Ectodermal cell (in vitro differentiated cells): ENCODE measurements around the gene GLB1L3.
"Not testable (repeated sequence)": the region's sequence is repeated elsewhere in the genome, so short reads cannot be mapped to it uniquely, and the experiment has no call there.

Experiments used
- H3K27ac ChIP-seq: 2 replicates; pipeline ENCODE4 v1.7.0; 2013; ENCODE audit warnings: mild to moderate bottlenecking, low read depth, low read length; ENCODE audit not compliant: insufficient read depth, poor library complexity, severe bottlenecking
- H3K27me3 ChIP-seq: 2 replicates; pipeline ENCODE4 v1.7.0; 2013; ENCODE audit warnings: mild to moderate bottlenecking, low read length; ENCODE audit not compliant: insufficient read depth, control insufficient read depth, poor library complexity, severe bottlenecking
- H3K36me3 ChIP-seq: one replicate; pipeline ENCODE4 v1.7.0; 2013; ENCODE audit warnings: low read length; ENCODE audit not compliant: control insufficient read depth, insufficient read depth
- H3K4me1 ChIP-seq: one replicate; pipeline ENCODE4 v1.7.0; 2013; ENCODE audit warnings: low read length; ENCODE audit not compliant: control insufficient read depth, insufficient read depth
- H3K4me3 ChIP-seq: 2 replicates; pipeline ENCODE4 v1.7.0; 2013; ENCODE audit warnings: low read depth, low read length, control low read depth; ENCODE audit not compliant: insufficient read depth
- H3K9me3 ChIP-seq: 2 replicates; pipeline ENCODE4 v1.7.0; 2013; ENCODE audit warnings: mild to moderate bottlenecking, low read length, moderate library complexity; ENCODE audit not compliant: control insufficient read depth
- WGBS, 2 experiments: methylation state at CpG; one replicate each; pipeline ENCODE4 v1.1.7; 2013; ENCODE audit warnings: missing lambda C conversion rate in 2 of 2; 5-methylcytosine and 5-hydroxymethylcytosine counted together

GLB1L3 gene

DNA sequence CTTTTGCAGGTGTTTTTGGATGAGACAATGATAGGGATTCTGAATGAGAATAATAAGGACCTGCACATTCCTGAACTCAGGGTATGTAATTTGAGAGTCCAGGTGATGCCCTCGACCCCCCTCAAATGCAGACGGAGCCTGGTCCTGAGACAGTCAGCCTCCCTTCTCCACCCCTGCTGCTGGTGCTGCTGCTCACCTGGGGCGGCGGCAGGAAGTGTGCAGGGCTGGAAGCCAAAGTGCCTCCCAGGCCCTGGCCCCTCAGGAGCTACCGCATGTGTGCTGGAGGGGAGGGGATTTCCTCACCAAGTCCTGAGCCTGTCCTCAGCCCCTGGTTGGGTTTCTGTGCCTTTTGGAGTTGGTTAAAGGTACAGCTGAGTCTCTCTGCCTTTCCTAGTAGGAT lies 36.6 kb downstream of the GLB1L3 start:
- Histone ChIP-seq H3K36me3 (no peaks in the 10 kb centered on the region), H3K9me3 (no peaks in the 10 kb centered on the region), H3K27me3 (no peaks in the 10 kb centered on the region), H3K4me3 (no peak overlapping the region), H3K27ac (no peak overlapping the region), H3K4me1 (no peaks in the 10 kb centered on the region)
- 87 to 93% methylated on average over 5 of the region's 5 CpGs for WGBS, 2 experiments

DNA sequence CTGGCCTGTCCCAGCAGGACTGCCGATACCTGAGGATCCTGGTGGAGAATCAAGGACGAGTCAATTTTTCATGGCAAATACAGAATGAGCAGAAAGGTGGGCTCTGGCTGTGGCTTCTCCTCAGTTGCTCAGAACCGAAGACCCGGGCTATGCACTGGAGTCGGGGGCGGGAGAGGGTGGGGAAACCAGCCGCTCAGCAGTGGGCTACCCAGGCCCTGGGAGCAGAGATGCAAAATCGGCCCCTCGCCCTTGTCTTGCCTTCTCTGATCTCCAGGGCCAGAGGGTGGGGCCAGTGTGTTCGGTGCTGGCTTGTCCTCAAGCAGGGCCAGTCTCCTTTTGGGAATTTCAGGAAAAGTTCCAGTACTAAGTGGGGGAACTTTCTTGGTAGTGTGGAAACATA lies 37.2 kb downstream of the GLB1L3 start:
- Histone ChIP-seq H3K9me3 (no peaks in the 10 kb centered on the region), H3K27ac (no peak overlapping the region), H3K4me1 (no peaks in the 10 kb centered on the region), H3K27me3 (no peaks in the 10 kb centered on the region), H3K36me3 (no peaks in the 10 kb centered on the region), H3K4me3 (no peak overlapping the region)
- WGBS, 2 experiments, result 90 to 93% methylated on average over 10 of the region's 10 CpGs

DNA sequence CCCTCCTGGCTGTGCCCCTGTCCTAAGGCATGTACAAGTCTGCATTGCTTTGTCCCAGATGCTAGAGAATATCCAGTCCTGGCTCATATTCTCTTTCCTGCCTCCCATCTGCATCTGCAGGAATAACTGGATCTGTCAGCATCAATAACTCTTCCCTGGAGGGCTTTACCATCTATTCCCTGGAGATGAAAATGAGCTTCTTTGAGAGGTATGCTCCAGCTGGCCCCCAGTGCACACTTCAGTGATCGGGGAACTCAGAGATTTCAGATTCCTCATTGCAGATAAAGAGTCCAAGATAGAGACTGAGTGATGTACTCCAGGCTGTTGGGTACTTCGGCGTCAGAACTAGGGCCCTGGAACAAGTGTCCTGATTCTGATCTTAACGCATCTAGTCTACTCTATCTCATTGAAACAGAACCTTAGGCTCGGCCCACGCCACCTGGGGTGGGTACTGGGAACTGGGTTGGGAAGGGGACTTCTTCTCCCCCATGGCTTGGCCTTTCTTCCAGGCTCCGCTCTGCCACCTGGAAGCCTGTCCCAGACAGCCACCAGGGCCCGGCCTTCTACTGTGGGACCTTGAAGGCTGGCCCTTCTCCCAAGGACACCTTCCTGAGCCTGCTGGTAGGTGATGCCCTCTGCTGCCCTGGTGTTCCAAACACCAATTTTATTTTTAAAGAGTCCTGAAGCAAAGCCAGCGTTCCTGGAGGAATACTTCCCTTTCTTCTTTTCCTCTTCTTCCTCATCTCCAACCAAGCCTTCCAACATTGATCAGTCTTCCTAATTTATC lies 37.8 kb downstream of the GLB1L3 start:
- Histone ChIP-seq H3K4me3 (no peak overlapping the region), H3K36me3 (no peaks in the 10 kb centered on the region), H3K27me3 (no peaks in the 10 kb centered on the region), H3K9me3 (no peaks in the 10 kb centered on the region), H3K27ac (no peak overlapping the region), H3K4me1 (no peaks in the 10 kb centered on the region)
- WGBS, 2 experiments, result 88 to 89% methylated on average over 9 of the region's 9 CpGs

DNA sequence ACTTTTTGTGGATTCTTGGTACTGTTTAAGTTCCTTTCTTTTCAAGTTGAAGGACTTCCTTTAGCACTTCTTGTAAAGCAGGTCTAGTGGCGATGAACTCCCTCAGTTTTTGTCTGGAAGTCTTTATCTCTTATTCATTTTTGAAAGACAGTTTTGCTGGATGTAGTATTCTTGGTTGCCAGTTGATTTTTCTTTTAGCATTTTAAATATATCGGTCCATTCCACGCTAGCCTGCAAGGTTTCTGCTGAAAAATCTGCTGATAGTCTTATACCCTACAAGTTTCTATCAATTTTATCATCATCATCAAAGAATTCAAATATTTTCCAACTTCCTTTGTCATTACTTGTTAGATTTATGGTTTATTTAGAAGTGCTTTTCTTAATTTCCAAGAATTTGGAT lies 40.9 kb downstream of the GLB1L3 start:
- no peaks in the 10 kb centered on the region for H3K4me1 ChIP-seq
- no peaks in the 10 kb centered on the region for H3K9me3 ChIP-seq
- no peaks in the 10 kb centered on the region for H3K36me3 ChIP-seq
- WGBS, 2 experiments, result 90 to 100% methylated on average over 3 of the region's 3 CpGs
- no peaks in the 10 kb centered on the region for H3K27me3 ChIP-seq
- H3K27ac ChIP-seq, result no peak overlapping the region
- H3K4me3 ChIP-seq, result no peak overlapping the region

DNA sequence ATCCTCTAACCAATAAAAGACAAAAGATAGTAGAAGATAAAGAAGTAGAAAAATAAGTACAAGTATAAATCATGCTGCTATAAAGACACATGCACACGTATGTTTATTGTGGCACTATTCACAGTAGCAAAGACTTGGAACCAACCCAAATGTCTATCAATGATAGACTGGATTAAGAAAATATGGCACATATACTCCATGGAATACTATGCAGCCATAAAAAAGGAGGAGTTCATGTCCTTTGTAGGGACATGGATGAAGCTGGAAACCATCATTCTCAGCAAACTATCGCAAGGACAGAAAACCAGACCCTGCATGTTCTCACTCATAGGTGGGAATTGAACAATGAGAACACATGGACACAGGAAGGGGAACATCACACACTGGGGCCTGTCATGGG lies 45.2 kb downstream of the GLB1L3 start:
- not testable (repeated sequence) for H3K27me3 ChIP-seq, H3K9me3 ChIP-seq, H3K27ac ChIP-seq, H3K36me3 ChIP-seq, H3K4me3 ChIP-seq, H3K4me1 ChIP-seq
- WGBS, 2 experiments, result 100% methylated on average over 1 of the region's 2 CpGs

DNA sequence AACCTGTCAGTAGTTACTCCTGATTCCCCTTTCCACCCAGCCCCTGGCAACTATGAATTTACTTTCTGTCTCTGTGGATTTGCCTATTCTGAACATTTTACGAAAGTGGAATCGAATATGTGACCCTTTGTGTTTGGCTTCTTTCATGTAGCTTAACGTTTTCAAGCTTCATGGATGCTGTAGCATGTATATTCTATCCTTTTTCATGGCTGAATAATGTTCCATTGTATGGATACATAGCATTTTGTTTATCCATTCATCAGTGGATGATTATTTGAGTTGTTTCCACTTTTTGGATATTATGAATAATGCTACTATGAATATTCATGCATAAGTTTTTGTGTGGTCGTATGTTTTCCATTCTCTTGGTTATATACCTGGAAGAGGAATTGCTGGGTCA lies 46.4 kb downstream of the GLB1L3 start:
- H3K4me1 ChIP-seq, result no peaks in the 10 kb centered on the region
- H3K9me3 ChIP-seq, result no peaks in the 10 kb centered on the region
- H3K4me3 ChIP-seq, result no peak overlapping the region
- H3K27me3 ChIP-seq, result no peaks in the 10 kb centered on the region
- WGBS, 2 experiments, result 93 to 99% methylated on average over 4 of the region's 4 CpGs
- no peak overlapping the region for H3K27ac ChIP-seq
- H3K36me3 ChIP-seq, result no peaks in the 10 kb centered on the region

DNA sequence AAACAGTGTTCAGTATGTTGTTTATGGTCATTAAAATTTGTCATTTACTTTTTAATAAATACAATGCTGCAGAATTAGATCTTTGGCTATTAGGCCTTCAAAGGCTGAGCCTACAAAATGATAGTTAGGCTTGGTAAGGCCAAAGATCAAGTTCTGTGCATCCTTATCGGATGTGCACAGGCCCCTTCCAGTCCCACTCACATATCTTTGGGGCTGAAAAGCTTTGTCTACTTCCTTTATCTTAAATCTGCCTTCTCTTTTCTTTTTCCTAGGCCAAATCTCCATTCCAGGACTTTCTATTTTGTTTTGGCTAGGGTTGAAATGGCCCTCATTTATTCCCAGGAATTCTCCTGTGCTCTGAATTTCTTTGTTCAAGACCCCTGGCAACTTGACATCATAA lies 52.3 kb downstream of the GLB1L3 start:
- Histone ChIP-seq H3K4me3 (no peak overlapping the region), H3K27me3 (peaks cover 39% of the 10 kb centered on the region), H3K27ac (no peak overlapping the region), H3K36me3 (no peaks in the 10 kb centered on the region), H3K4me1 (peaks cover 5% of the 10 kb centered on the region), H3K9me3 (no peaks in the 10 kb centered on the region)
- WGBS, 2 experiments, result 95 to 100% methylated on average over 1 of the region's 1 CpG

DNA sequence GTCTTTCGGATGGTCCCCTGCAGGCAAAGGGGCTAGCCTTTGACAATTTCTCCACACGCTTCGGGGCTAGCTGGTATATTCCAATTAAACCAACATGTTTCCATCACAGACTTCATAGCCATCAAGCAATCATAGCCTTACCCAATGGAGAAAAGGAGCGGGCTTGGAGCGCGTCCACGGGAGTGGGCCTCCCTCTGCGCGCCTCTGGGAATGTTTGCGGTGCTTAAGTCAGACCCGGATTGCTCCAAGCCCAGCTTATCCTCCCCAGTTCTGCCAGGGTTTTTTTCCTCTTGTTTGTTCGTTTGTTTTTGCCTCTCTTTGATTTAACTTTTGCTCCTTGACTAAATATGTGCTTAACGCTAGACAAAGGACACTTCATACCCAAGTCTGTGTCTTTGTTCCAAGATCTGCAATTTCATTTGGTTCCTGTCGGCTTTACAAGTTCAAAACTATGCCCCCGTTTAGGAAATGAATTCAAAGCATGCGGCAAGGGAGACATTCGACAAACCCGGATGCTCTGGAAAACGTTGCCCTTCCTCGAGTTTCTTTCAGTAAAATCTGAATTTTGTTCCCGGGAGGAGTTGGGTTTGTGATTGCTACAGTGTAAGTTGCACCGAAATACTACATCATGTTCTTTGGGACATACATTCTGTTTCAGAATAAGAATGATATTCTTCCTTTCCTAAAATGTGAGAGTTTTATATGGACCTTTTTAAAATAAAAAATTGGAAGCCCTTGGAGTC lies 54.6 kb downstream of the GLB1L3 start:
- H3K9me3 ChIP-seq, result no peaks in the 10 kb centered on the region
- H3K4me1 ChIP-seq, result peaks cover 5% of the 10 kb centered on the region
- no peak overlapping the region for H3K27ac ChIP-seq
- 49 to 50% methylated on average over 22 of the region's 22 CpGs for WGBS, 2 experiments
- H3K36me3 ChIP-seq, result no peaks in the 10 kb centered on the region
- H3K27me3 ChIP-seq, result peaks cover 60% of the 10 kb centered on the region
- H3K4me3 ChIP-seq, result peak overlapping the region; percentile 31

DNA sequence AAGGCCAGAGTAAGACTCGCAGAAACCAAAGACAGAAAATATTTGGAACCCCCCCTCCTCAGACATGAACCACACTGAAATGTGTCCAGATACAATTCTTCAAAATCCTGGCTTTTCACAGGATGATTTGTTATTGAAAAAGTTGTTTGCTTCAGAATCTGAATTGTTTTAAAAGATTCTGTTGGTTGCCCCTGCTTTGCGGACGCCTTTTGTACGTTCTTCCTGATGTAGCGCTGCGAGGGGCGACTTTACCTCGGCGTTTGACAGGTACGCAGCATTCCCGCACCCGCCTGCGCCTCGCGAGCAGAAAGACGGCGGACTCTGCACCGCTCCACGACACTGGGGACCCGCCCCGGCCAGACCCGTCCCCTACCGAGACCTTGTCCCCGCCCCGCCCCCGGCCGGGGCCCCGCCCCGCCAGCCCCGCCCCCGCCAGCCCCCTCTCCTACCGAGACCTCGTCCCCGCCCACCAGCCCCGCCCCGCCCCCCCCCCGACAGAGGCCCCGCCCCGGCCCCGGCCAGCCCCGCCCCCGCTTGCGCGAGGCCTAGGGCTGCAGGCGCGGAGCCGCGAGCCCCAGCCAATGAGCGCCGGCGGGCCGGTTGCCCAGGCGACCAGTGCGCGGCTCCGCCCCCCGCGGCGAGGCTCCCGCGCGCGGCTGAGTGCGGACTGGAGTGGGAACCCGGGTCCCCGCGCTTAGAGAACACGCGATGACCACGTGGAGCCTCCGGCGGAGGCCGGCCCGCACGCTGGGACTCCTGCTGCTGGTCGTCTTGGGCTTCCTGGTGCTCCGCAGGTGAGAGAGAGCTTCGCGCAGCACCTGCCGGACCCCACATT lies 55.4 kb downstream of the GLB1L3 start, which contains the start of gene GLB1L2:
GLB1L2 (plus strand) TSS at position 635 of the 835 bp plus-strand sequence; CDS start at position 709, 74 bp downstream.
- WGBS, 2 experiments, result 1% methylated on average over 67 to 73 of the region's 80 CpGs
- H3K4me3 ChIP-seq, result peak within 1 kb of the TSS; percentile 49
- H3K4me1 ChIP-seq, result peaks cover 5% of the 10 kb centered on the region
- H3K27me3 ChIP-seq, result peaks cover 60% of the 10 kb centered on the region
- no peaks in the 10 kb centered on the region for H3K9me3 ChIP-seq
- H3K27ac ChIP-seq, result no peak within 1 kb of the TSS
- no peaks in the 10 kb centered on the region for H3K36me3 ChIP-seq

DNA sequence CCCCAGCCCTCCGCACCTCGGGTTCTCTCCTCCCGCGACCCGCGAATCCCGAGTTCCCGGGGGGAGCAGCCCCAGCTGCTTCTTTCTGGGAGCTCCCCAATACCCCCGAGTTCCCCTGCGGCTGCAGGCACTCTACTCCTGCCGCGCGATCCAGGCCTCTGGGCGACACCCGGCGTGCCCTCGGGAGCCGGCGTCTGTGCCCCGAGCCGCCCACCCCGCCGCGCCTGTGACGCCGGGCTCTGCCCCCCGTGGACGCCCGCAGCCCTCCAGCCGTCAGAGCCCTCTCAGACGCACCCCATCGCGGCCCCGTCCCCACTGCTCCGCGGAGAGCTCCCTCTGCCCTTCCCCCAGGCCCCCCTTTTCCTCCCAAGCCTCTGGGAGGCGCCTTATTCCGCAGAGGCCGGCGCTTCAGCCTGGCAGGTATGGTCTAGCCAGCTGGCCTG lies 56.0 kb downstream of the GLB1L3 start:
- 1% methylated on average over 40 of the region's 40 CpGs for WGBS, 2 experiments
- Histone ChIP-seq H3K36me3 (no peaks in the 10 kb centered on the region), H3K27me3 (peaks cover 60% of the 10 kb centered on the region), H3K27ac (no peak overlapping the region), H3K9me3 (no peaks in the 10 kb centered on the region), H3K4me1 (peaks cover 5% of the 10 kb centered on the region), H3K4me3 (peak overlapping the region; percentile 49)
